GM11168 (cell line): ENCODE measurements around the gene BMP2.

Source experiments
- in situ Hi-C: fragments of 300-500 bp; cut with MboI; formaldehyde crosslinking; loops from one replicate; pipeline ENCODE4 v1.12.0; 2022; ENCODE audit warnings: low sequenced_read_pairs; ENCODE audit not compliant: unreplicated experiment

BMP2 gene

DNA sequence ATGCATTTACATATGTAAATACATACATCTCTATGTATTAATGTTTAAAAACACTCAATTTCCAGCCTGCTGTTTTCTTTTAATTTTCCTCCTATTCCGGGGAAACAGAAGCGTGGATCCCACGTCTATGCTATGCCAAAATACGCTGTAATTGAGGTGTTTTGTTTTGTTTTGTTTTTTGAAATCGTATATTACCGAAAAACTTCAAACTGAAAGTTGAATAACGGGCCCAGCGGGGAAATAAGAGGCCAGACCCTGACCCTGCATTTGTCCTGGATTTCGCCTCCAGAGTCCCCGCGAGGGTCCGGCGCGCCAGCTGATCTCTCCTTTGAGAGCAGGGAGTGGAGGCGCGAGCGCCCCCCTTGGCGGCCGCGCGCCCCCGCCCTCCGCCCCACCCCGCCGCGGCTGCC lies 355 bp upstream of the BMP2 start:
- in situ Hi-C loops = no loop called here

GRCh38 chr20:6768228-6769140 lies 998 bp downstream of the BMP2 start:
- in situ Hi-C loops = no loop called here

- in situ Hi-C loops = no loop called here
Measured at GRCh38 chr20:6769903-6770785, 2.7 kb downstream of the BMP2 start.

- in situ Hi-C loops = no loop called here
Measured at GRCh38 chr20:6770786-6771100, 3.3 kb downstream of the BMP2 start.

GRCh38 chr20:6780433-6781190 lies 13.1 kb downstream of the BMP2 start:
- in situ Hi-C loops = no loop called here

DNA sequence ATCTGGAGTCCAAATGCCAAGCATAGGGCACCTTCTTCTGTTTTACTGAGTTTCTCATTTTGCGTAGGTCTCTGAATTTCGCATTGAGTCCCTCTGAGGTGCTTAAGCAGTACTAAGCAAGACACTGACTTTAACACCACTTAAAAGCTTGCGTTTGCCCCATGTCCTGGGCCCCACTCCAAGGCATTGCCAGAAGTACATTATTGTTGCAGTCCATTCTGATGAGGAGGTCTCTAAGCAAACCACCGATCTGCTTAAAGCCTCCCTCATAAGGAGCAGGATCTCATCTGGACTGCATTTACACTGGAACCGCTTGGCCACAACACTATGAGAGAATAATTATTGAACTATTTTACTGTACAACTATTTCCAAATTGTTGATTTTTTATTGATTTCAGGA lies 16.3 kb downstream of the BMP2 start:
- in situ Hi-C loops = no loop called here

GRCh38 chr20:6784210-6784631 lies 16.7 kb downstream of the BMP2 start:
- in situ Hi-C loops = no loop called here

GRCh38 chr20:6784767-6785166 lies 17.3 kb downstream of the BMP2 start:
- in situ Hi-C loops = no loop called here

- in situ Hi-C loops = no loop called here
Measured at GRCh38 chr20:6786548-6786947, 19.1 kb downstream of the BMP2 start.

DNA sequence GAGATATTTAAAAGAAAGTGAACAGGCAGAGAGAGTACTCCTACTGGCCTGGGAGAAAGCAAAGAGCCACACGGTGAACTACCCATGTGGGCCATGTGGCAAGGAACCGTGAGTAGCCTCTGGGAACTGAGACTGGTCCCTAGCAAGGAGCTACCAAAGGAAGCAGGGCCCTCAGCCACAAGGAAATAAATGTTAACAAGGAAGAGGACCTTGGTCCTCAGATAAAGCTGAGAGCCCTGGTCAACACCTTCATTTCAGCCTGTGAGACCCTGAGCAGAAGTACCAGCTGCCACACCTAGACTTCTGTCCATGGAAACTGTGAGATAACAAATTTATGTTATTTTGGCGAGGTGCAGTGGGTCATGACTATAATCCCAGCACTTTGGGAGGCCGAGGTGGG lies 25.3 kb downstream of the BMP2 start:
- in situ Hi-C loops = no loop called here

- in situ Hi-C loops = no loop called here
Measured at GRCh38 chr20:6802227-6802626, 34.7 kb downstream of the BMP2 start.

DNA sequence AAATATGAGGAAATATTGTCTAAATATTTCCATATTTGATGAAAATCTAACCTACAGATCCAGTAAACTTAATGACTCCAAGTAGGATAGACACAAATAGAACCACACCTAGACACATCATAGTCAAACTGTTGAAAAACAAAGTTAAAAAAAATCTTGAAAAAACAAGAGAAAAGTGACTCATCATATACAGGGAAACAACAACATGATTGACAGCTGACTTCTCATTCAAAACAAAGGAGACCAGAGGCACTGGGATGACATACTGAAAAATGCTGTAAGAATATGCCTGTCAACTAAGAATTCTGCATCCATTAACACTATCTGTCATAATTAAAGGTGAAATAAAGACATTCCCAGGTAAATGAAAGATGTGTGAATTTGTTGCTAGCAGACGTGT lies 38.8 kb downstream of the BMP2 start:
- in situ Hi-C loops = no loop called here

DNA sequence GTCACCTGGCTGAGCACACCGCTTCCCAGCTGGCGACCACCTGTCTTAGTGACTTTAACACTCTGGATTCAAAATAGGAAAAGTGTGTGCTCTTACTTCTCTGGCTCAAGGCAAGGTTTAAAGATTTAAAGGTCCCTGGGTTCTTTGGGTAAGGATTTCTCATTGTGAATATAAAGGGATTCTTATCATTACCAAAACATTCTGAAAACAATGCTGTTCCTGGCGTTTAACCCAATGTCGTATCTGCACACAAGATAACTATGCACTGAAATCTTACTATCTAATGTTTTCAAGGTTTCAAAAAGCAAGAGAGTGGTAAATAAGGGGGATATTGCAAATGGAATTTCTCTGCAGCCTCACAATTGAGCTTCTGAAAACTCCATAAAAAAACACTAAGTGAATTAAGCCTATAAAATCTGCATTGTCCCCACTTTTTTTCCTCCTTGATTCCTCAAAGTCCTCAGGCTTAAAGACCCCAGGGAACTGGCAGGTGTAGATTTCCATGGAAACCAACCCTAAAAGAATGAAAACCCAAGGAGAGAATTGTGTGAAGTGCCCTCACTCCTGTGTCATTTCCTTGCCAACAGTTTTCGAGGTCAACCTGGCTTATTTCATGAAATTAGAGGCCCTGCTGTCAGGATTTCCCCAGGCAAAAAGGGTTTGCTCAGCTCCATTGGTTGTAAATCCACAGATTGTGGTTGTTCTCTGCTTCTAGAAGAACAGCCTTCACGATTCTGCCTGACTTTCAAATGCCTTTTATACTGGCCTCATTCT lies 44.0 kb downstream of the BMP2 start:
- in situ Hi-C loops = no loop called here

DNA sequence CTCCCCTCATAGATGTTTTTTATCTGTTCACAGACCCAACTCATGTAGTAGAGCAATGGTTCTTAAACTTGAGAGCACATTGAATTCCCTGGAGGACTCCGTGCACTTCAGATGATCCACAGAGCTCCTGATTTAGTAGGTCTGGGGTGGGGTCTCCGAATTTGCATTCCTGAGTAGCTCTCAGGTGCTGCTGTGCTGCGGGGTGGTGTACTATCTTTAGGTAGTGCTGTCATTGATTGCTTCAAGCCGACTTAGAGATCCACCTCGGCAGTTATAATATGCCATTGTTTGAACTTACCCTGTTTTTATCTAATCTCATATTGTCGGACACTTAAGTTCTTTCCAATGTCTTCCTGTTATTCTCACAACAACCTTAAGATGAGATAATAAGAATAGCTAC lies 45.0 kb downstream of the BMP2 start:
- in situ Hi-C loops = no loop called here

- in situ Hi-C loops = no loop called here
Measured at GRCh38 chr20:6814945-6815344, 47.5 kb downstream of the BMP2 start.

DNA sequence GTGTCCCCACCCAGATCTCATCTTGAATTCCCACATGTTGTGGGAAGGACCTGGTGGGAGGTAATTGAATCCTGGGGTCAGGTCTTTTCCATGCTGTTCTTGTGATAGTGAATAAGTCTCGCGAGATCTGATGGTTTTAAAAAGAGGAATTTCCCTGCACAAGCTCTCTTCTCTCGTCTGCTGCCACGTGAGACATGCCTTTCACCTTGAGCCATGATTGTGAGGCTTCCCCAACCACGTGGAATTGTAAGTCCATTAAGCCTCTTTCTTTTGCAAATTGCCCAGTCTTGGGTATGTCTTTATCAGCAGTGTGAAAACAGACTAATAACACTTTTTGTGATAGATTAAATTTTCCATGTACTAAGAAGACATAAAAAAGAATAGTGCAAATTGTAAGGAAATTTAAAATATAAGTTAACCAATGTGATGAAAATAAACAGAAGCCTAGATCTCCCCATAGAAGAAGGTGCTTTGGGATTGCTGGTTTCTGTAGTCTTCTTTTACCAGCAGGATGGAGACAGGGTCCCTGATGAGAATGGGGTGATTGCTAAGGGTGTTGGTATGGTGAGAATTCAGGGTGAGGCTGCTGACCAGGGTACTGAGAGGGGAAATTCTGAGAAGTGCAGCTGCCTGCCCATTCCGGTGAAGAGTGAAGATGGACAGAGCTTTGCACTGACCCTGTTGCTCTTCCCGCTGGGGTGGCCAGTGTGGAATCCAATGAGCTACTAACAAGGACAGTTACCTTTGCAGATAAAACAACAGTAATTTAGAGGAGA lies 50.7 kb downstream of the BMP2 start:
- in situ Hi-C loops = no loop called here

DNA sequence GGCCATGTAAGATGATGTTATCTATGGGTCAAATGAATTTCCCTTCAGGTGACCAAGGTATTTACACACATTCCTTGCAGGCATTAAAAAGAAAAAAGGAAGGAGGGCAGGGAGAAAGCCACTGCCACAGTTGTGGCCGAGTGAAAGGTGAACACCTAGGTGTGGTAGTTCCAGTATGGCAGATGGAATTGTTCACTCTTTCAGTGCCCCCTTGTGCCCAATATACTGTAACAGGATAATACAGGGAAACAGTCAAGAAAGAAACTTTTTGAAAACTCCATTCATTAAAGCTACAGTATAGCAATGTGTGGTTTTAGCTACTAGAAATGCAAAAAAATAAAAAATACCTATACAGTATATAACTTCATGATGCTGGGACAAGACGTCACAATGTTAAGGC lies 52.1 kb downstream of the BMP2 start:
- in situ Hi-C loops = no loop called here

- in situ Hi-C loops = no loop called here
Measured at GRCh38 chr20:6824401-6824800, 56.9 kb downstream of the BMP2 start.

- in situ Hi-C loops = loop anchor here (25.0 kb wide), 1 partner anchor 1035 kb away; no protein-coding TSS in a partner anchor
Measured at GRCh38 chr20:6827472-6827871, 60.0 kb downstream of the BMP2 start.
